Vagina (tissue), 2 donors: Measurements from ENCODE around the gene AGT. TPM values are rescaled to one million over a fixed set of nuclear protein-coding genes. Genes with fewer than 3 reads are reported as not detected.

ENCODE experiments used
- DNase-seq, 2 donors: peaks; one replicate each; pipeline ENCODE4 v3.0.0-alpha.2; 2017; ENCODE audit errors: extremely low spot score in 2 of 2
- H3K27ac ChIP-seq: fragments of 200-600 bp; sonication (generic); one replicate; pipeline ENCODE4 v1.5.1; 2019
- H3K27me3 ChIP-seq: fragments of 200-600 bp; sonication (generic); one replicate; pipeline ENCODE4 v1.5.1; 2019
- H3K36me3 ChIP-seq, 2 donors: fragments of 200-600 bp; sonication (generic); one replicate each; pipeline ENCODE4 v1.5.1; 2017 to 2019
- H3K4me1 ChIP-seq: fragments of 200-600 bp; sonication (generic); one replicate; pipeline ENCODE4 v1.5.1; 2019
- H3K4me3 ChIP-seq, 2 donors: fragments of 200-600 bp; sonication (generic); 1 replicate in 1 of 2; 2 replicates in 1 of 2; pipeline ENCODE4 v1.5.1; 2016 to 2019
- H3K9me3 ChIP-seq: fragments of 200-600 bp; sonication (generic); one replicate; pipeline ENCODE4 v1.5.1; 2019
- CTCF ChIP-seq, 3 experiments: fragments of 450-650 bp in 2 of 3; fragments of 200-600 bp in 1 of 3; sonication (generic) in 1 of 3; IDR thresholded peaks; one replicate each; pipeline ENCODE4 v1.5.1; 2017 to 2019; ENCODE audit warnings: antibody characterized with exemption in 3 of 3, mild to moderate bottlenecking in 2 of 3, moderate library complexity in 2 of 3
- POLR2A ChIP-seq, 2 donors: fragments of 450-650 bp; IDR thresholded peaks; one replicate each; pipeline ENCODE4 v1.6.1; 2017; ENCODE audit warnings: antibody characterized with exemption in 2 of 2, mild to moderate bottlenecking in 2 of 2, moderate library complexity in 2 of 2
- POLR2AphosphoS5 ChIP-seq, 2 donors: sonication (generic); formaldehyde crosslinking; IDR thresholded peaks; one replicate each; pipeline ENCODE4 v1.9.0; 2017; ENCODE audit warnings: antibody characterized with exemption in 2 of 2, mild to moderate bottlenecking in 2 of 2, low read depth in 1 of 2; ENCODE audit not compliant: insufficient read depth in 1 of 2
- intact Hi-C: fragments of 100-400 bp; cut with DNase I; formaldehyde crosslinking; loops from one replicate; pipeline ENCODE4 v1.15.1; 2023
- total RNA-seq: library from RNA; depleted of rRNA; stranded (reverse); fragments of >200 nt; gene quantifications from one replicate; pipeline ENCODE4 v1.2.3, GENCODE V29; 2016

The AGT gene
- total RNA-seq, 1 donor from 2014 or later: 9.6 TPM

DNA sequence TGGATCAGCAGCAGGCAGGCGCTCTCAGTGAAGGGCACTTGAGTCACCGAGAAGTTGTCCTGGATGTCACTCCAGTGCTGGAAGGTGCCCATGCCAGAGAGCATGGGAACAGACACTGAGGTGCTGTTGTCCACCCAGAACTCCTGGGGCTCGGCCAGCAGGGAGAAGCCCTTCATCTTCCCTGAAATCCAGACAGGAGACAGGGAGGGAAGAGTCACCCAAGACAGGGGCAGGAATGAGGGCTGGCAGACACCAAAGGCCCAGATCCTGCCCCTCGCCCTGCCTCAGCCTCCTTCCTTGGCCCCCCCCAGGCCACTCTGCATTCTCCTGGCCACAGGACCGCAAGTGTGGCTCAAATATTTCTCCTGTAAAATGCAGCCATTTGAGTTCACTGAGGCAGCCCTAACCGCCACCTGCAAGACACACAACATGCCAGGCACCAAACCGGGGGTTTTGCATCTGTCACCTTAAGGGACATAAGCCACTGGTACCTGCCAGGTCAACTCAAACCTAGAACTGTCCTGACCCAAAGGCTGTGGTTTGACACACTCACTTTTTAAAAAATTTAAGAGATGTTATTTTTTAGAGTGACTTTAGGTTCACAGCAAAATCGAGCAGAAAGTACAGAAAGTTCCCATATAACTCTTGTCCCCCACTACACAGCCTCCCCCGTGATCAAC lies 7.8 kb downstream of the AGT start:
- Histone ChIP-seq H3K27me3 (no peaks in the 10 kb centered on the region), H3K4me1 (no peaks in the 10 kb centered on the region), H3K4me3 (no peak overlapping the region), H3K36me3 (no peaks in the 10 kb centered on the region), H3K9me3 (no peaks in the 10 kb centered on the region), H3K27ac (no peak overlapping the region)
- DNase-seq: no peak
- TF ChIP-seq CTCF (IDR thresholded peaks at IDR 0.05) (no peak), POLR2A (IDR thresholded peaks at IDR 0.05) (no peak), POLR2AphosphoS5 (IDR thresholded peaks at IDR 0.05; ENCODE audit: insufficient read depth in 1 of 2, low read depth in 1 of 2) (no peak)
- intact Hi-C loops: no loop called here

DNA sequence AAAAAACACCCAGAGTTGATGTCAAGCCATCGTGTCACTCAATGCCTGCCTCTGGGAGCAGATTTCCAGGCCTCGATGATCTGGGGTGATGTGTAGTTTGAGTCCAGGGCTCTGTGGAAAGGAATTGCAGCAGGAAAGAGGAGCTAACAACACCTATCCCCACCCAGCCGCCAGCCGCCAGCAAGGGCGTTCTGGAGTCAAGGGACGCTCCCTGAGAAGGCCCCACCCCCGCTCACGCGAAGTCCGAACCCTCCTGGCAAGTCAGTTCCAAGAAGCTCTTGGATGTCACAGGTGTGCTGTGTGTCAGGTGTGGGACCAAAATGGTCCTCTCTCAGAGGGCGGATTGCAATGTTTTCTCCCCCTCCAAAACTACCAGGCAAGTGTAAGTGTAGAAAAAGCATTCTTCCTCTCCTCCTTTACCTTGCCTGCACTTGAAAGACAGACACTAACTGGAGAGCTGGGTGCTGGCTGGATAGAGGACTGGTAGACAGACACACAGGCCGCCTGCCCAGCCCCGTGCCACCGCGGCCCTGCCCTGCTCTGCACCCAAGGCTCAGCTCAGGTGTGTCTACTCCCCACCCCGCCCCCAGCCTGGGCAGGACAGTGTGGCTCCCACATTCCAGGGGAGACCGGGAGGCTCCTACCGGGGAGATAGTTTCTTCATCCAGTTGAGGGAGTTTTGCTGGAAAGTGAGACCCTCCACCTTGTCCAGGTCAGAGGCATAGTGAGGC lies 8.5 kb downstream of the AGT start:
- H3K36me3 ChIP-seq: no peaks in the 10 kb centered on the region
- H3K27me3 ChIP-seq: no peaks in the 10 kb centered on the region
- H3K4me3 ChIP-seq: no peak overlapping the region
- no peak overlapping the region for H3K27ac ChIP-seq
- H3K4me1 ChIP-seq: no peaks in the 10 kb centered on the region
- no peak for DNase-seq
- no peak for TF ChIP-seq POLR2AphosphoS5 (IDR thresholded peaks at IDR 0.05; ENCODE audit: insufficient read depth in 1 of 2, low read depth in 1 of 2)
- no peak for TF ChIP-seq CTCF (IDR thresholded peaks at IDR 0.05)
- no peaks in the 10 kb centered on the region for H3K9me3 ChIP-seq
- intact Hi-C loops: no loop called here

GRCh38 chr1:230704830-230705229 lies 9.1 kb downstream of the AGT start:
- TF ChIP-seq POLR2AphosphoS5 (IDR thresholded peaks at IDR 0.05; ENCODE audit: insufficient read depth in 1 of 2, low read depth in 1 of 2) (no peak), CTCF (IDR thresholded peaks at IDR 0.05) (no peak), POLR2A (IDR thresholded peaks at IDR 0.05) (no peak)
- no peak for DNase-seq

DNA sequence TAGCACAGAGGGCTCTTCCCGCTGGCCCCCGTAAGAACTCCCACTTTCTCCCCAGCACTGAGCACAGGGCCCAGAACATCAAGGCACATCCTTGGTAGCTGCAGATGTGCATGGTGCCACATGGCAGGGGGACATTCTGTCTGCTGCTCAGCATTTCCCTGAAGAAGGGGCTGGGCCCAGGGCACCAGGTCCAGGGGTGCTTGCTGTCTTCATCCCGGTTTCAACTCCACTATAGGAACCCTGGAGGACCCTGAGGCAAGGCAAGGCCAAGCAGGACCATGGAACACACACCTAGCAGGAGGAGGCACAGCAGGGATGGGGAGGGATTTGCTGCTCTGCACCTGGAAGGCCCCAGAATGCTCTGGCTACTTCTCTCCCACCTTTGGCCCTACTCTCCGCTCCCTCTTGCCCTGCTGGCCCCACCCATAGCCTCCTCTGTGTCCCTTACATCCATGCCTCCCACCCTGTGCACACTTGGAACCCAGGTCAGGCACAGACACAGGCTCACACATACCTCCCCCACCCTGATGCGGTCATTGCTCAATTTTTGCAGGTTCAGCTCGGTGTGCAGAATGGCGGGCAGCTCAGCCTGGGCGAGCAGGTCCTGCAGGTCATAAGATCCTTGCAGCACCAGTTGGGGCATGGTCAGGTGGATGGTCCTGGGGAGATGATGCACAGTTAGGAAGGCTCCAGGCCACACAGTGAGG lies 10.1 kb downstream of the AGT start:
- Histone ChIP-seq H3K36me3 (no peaks in the 10 kb centered on the region), H3K4me3 (no peak overlapping the region), H3K27me3 (no peaks in the 10 kb centered on the region), H3K27ac (no peak overlapping the region), H3K9me3 (no peaks in the 10 kb centered on the region), H3K4me1 (no peaks in the 10 kb centered on the region)
- no peak for TF ChIP-seq POLR2A (IDR thresholded peaks at IDR 0.05)
- no peak for TF ChIP-seq CTCF (IDR thresholded peaks at IDR 0.05)
- TF ChIP-seq POLR2AphosphoS5 (IDR thresholded peaks at IDR 0.05; ENCODE audit: insufficient read depth in 1 of 2, low read depth in 1 of 2): no peak
- DNase-seq: no peak
- intact Hi-C loops: no loop called here

More at GRCh38 chr1:230704830-230705229, 9.1 kb downstream of the AGT start:
- H3K27me3 ChIP-seq: no peaks in the 10 kb centered on the region
- no peaks in the 10 kb centered on the region for H3K9me3 ChIP-seq
- no peaks in the 10 kb centered on the region for H3K36me3 ChIP-seq
- H3K27ac ChIP-seq: no peak overlapping the region
- no peak overlapping the region for H3K4me3 ChIP-seq
- intact Hi-C loops: no loop called here
- H3K4me1 ChIP-seq: no peaks in the 10 kb centered on the region
